Keratinocyte (primary cell): ENCODE data around the gene SEC31A.

Source experiments
- CTCF ChIP-seq, 3 experiments: IDR thresholded peaks in 1 of 3; conservative IDR thresholded peaks in 1 of 3; optimal IDR thresholded peaks in 1 of 3; 2 replicates in 2 of 3; 3 replicates in 1 of 3; pipeline versions ENCODE3 to v1.5.1; 2011; ENCODE audit warnings: low read length in 3 of 3, mild to moderate bottlenecking in 3 of 3, moderate library complexity in 2 of 3, control low read depth in 1 of 3, inconsistent platforms in 1 of 3; ENCODE audit not compliant: insufficient read depth in 2 of 3; ENCODE audit errors: extremely low read depth in 1 of 3
- EZH2 ChIP-seq: IDR thresholded peaks from one replicate; pipeline ENCODE4 v1.6.1; 2012; ENCODE audit warnings: inconsistent platforms, mild to moderate bottlenecking, low read length, moderate library complexity

GRCh38 chr4:82791179-82791578 lies 99.8 kb downstream of the SEC31A start:
- no peak for TF ChIP-seq CTCF (optimal IDR thresholded peaks at IDR 0.05 in 1 of 3, IDR thresholded peaks at IDR 0.05 in 1 of 3, conservative IDR thresholded peaks at IDR 0.05 in 1 of 3; ENCODE audit: extremely low read depth in 1 of 3, insufficient read depth in 2 of 3, low read length in 3 of 3)
- no peak for TF ChIP-seq EZH2
